ENCODE results near the gene CARM1.

DNA sequence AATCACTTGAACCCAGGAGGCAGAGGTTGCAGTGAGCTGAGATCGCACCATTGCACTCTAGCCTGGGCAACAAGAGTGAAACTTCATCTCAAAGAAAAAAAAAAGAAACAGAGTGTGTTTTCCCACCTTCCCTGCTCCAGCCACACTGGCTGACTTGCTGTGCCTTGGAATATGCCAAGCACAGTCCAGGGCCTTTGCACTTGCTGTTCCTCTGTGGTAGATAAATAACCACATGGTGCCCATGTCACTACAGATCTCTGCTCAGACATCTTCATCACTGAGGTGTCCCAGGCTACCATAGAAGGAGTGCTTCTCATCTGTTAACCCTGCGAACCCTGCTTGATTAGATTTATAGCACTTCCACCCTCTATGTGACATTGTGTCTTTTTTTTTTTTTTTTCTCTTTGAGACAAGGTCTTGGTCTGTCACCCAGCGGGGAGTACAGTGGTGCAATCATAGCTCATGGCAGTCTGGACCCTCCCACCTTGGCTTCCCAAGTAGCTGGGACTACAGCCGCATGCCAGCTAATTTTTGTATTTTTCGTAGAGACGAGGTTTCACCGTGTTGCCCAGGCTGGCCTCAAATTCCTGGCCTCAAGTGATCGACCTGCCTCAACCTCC, 99.9 kb downstream of the CARM1 start:
- TF ChIP-seq, protein P1, sequence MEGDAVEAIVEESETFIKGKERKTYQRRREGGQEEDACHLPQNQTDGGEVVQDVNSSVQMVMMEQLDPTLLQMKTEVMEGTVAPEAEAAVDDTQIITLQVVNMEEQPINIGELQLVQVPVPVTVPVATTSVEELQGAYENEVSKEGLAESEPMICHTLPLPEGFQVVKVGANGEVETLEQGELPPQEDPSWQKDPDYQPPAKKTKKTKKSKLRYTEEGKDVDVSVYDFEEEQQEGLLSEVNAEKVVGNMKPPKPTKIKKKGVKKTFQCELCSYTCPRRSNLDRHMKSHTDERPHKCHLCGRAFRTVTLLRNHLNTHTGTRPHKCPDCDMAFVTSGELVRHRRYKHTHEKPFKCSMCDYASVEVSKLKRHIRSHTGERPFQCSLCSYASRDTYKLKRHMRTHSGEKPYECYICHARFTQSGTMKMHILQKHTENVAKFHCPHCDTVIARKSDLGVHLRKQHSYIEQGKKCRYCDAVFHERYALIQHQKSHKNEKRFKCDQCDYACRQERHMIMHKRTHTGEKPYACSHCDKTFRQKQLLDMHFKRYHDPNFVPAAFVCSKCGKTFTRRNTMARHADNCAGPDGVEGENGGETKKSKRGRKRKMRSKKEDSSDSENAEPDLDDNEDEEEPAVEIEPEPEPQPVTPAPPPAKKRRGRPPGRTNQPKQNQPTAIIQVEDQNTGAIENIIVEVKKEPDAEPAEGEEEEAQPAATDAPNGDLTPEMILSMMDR (IDR thresholded peaks at IDR 0.05) = no peak
- no peak for TF ChIP-seq POLR2A (IDR thresholded peaks at IDR 0.05)

All from thyroid gland (tissue), 4 donors.